Frontal cortex (tissue), 4 donors: ENCODE measurements around the gene STAC2. TPM values are rescaled to one million over a fixed set of nuclear protein-coding genes. Genes with fewer than 3 reads are reported as not detected.

Experiments
- DNase-seq, 2 donors: peaks; one replicate each; pipeline ENCODE4 v3.0.0; 2012; ENCODE audit warnings: low spot score in 2 of 2
- FAIRE-seq: peaks from 2 replicates; lab custom pipeline; 2012; peaks lifted over from hg19 to GRCh38; lab: Jason Lieb, UNC
- total RNA-seq: library from RNA; depleted of rRNA; stranded (reverse); fragments of >200 nt; gene quantifications from one replicate; pipeline ENCODE4 v1.2.3, GENCODE V29; 2014
- donor health status: control.
- donor health status: control.
- donor health status: control.

STAC2 gene
- total RNA-seq, 1 donor from 2014 or later, result under 0.01 TPM

DNA sequence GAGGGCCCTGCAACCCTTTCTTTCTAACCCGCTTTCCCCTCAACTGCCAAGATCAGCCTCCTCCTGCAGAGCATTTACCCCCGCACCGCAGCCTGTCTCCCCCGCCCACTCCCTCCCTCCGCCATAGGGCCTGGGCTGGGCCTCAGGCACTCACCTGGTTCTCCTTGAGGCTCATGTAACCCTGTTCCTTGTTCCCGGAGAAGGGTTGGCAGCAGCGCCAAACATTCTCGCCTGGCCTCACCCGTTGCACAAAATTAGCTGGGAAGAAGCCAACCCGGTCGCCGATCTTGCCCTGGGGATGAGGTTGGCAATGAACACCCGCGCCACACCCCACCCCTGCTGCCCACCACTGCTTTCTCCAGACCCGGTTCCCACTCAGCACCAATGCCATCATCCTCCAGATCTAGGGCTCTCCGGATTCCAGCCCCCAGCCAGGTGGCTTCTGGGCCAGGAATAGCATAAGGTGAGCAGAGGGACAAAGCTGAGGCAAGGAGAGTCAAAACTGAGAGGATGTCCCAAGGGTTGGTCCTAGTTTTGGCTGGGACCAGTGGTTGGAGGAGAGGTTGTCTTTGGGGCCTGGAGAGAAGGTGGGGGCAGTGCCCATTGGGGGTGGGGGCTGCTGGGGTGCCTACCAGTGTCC, 12.8 kb downstream of the STAC2 start:
- no peak for FAIRE-seq
- no peak for DNase-seq

DNA sequence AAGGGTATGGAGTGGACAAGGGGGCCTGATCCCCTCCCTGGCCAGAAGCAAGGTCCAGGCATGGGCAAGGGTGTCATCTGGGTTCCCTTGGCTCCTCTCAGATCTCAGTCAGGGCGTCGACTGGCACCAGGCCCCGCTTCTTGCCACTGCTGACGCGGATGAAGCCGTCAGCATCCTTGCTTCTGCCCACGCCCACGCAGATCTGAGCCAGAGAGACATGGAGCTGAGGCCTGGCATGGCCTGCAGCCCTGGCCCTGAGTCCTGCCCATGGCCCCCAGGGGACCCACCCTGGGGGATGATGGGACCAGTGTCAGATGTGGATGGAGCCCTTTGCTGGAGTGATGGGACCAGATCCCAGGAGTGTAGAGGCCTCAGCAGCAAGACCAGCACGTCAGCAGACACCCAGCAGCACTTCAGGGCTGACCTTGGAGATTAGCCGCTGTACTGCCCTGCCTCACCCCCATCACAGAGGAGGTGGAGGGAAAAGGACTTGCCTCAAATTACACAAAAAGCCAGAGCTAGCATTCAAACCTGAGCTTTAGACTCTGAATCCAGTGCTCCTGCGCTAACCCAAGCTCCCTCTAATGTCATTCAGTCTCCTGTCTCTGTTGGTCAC, 13.4 kb downstream of the STAC2 start:
- FAIRE-seq (no peak), DNase-seq (no peak)

DNA sequence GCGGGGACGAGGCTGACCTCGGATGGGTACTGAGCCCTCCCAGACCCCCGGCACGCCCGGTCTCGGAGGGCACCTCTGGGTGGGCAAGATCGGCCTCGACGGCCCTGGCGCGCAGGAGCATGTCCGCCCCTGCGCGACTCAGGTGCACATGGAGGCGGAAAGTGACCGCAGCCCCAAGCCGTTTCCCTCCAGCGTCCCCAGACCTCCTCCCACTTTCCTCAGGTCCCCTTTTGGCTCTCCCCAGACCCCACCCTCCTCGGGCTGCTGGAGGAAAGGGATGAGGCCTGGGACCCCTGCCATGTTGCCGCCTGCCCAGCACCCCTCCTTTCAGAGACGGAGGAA, 15.7 kb downstream of the STAC2 start:
- no peak for DNase-seq

DNA sequence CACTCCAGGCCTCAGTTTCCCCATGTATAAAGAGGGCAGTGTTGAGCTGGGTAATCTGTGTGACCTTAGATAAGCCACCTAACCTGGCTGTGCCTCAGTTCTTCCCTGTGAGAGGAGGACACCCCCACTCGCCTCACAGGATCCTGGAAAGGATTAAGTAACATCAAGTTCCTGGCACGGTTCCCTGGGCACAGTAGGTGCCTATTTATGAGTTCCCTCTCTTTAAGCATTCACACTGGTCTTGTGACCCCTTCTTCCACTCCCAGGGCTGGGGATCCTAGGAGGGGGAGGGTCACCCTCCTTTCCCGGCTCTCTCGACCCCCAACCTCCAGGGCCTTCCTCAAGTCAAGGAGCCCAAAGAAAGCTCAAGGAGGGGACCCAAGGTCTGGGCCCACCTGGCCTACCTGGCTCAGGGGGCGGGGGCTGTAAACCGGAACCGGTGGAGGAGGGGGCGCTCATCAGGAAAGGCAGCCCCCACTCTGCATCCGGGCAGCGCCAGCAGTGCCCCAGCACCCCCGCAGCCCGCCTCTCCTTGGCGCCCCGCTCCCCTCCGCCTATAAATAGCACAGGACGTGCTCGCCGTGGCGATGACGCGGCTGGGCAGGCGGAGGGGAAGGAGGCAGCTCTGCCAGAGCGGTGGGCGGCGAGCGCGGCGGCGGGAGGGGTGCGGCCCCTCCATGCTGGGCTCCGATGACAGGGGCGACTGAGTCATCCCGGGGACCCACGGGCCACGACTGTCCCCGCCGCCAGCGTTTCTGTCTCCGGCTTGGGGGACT, 16.2 kb downstream of the STAC2 start:
- FAIRE-seq, result no peak
- DNase-seq, result peak in 1 of 2 donors; percentile 77

More for the DNA sequence above, 15.7 kb downstream of the STAC2 start:
- no peak for FAIRE-seq

DNA sequence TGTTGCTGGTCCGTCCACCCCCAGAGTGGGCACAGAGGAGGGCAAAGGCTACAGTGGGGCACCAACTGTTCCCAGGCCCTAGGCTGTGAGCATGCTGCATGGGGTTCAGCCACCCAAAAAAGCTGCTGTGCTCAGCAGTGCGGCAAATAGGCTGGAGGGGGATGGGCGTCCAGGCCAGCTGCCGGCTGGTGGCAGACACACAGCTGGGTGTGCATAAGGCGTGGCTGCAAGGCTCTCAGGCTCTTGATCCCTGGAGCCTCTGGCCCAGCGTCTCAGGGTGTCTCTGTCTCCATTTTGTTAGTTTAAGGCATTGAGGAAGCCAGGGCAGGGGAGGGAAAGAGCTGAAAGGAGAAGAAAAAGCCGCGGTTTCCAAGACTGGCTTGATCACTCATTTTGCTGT, 16.9 kb downstream of the STAC2 start:
- FAIRE-seq (no peak), DNase-seq (no peak)

DNA sequence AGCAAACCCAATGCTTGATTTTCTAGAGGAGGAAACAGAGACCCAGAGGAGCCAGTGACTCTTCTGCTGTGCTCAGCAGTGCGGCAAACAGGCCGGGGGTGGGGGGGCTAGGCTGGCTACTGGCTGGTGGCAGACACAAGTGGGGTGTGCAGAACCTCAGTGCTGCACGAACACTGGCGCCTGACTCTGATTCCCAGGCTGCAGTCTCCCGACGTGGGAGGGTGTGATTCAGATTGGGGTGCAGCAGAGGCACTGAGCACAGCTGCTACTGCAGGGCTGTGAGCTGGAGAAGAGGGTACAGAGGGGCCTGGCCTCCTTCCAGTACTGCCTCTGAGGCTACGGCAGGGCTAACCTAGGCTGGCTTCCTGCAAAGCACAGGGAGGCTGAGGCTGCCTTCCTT, 17.6 kb downstream of the STAC2 start:
- FAIRE-seq (no peak), DNase-seq (no peak)

DNA sequence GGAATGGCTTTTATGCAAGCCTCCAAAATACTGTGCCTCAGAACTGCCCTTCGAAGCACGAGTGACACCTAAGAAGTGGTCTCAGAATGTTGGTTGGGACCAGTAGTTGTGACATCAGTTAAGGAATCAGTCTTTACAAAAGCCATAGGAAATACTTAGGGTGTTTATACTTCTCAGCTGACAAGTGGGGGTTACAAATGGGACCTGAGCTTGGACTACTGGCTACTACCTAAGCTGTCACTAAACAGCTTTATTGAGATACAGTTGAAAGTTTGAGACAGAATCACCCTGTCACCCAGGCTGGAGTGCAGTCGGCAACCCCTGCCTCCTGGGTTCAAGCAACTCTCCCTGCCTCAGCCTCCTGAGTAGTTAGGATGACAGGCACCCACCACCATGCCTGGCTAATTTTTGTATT, 20.6 kb downstream of the STAC2 start:
- no peak for FAIRE-seq

DNA sequence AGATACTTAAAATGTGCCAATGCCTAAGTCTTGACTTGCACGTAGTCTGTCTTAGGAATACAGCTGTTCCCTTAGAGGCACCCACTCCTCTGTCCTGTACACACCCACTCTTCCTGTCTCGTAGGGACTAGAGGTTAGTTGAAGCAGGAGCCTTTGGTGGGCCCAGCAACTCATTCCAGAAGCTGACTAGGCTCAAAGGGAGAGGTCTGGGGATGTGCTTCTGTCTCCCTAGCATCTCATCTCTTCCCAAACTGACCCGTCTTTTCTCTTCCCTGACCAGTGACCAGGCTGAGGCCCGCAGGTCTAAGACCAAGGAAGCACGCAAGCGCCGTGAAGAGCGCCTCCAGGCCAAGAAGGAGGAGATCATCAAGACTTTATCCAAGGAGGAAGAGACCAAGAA, 21.5 kb downstream of the STAC2 start:
- FAIRE-seq (no peak), DNase-seq (no peak)

More for the DNA sequence above, 20.6 kb downstream of the STAC2 start:
- no peak for DNase-seq

DNA sequence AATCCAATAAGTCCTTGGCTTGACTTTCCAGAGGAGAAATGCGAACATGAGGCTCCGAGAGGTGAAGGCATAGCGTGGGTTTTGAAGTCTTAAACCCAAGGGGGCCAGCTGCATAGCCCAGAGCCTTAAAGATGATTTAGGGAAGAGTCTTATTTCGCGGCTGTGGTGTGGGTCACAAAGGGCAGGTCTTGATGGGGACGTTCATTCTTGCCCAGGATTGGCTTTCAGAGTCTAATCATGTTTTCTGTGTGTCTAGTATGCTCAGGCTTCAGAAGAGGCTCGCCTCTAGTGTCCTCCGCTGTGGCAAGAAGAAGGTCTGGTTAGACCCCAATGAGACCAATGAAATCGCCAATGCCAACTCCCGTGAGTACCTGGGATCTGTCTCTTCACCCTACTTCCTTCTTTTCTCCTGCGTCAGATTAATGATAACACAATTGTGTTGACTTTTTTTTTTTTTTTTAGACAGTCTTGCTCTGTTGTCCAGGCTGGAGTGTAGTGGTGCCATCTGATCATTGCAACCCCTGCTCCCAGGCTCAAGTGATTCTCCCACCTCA, 24.7 kb downstream of the STAC2 start:
- no peak for DNase-seq

DNA sequence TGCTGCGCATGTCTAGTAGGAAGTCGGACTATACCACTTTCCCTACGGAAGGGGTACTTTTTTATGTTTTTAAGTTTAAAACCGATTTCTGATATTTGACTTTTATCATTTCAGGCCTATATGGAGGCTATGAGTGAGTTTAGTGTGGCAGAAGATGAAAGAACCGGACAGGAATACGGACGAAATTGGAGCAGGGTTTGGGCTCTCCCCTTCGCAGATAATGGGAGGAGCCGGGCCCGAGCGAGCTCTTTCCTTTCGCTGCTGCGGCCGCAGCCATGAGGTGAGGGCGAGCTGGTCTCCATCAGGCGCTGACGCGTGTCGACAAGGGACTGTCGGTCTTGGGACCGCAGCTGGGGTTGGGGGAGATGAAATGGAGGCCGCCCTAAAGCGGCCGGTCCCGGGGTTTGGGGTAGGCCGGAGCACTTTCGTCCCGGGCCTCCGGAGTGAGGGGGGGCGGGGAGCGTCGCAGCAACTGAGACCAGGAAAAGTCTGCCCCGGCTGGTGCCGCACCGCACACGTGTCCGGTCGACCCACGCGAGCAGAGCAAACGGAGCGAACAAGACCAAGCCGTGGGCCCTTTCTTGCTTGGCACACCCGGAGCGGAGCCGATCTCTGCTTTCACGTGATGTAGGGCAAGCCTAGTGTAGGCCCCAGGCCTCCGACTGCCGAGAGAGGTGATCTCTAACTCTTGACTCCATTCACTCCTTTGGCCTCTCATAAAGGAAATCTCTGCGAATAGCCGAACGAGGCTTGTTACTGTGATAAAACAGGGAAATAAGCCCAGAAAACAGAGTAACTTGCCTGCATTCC, 25.5 kb downstream of the STAC2 start, which contains the start of gene RPL19:
Gene RPL19, plus strand, starts transcription at position 214 of the 810 bp plus-strand sequence. Its CDS starts 62 bp downstream, at position 276.
- DNase-seq, result peak; percentile 86 to 89
- no peak for FAIRE-seq

More for the DNA sequence above, 24.7 kb downstream of the STAC2 start:
- FAIRE-seq, result no peak

DNA sequence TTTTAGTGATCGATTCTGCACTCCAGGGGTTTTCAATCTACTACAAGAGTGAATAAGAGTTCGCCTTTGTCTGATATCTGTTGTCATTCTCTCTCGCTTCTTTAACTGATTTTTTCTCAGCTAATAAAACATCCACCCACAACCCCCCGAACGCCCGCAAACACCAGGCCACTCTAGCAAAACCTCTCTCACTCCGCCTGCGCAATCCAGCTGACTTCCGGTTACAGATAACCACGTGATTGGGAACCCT, 26.0 kb downstream of the STAC2 start:
- FAIRE-seq (peak; percentile 78), DNase-seq (peak; percentile 91 to 94)

DNA sequence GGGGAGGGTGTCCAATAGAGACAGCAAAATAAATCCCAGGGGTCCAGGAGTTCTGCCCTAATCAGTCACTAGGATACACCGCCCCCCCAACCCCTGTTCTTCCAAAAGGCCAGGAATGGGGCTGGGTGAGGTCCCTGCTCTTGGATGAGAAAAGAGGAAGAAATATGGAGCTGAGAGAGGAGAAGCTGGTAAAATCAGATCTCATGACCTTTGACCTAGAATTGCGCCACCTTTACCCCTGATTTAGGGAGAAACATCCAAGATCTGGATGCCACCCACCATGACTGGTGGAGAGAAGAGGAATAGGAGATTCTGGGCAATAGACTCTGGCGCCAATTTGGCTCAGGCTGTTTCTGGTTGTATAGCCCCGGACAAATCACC, 27.6 kb downstream of the STAC2 start:
- no peak for FAIRE-seq

DNA sequence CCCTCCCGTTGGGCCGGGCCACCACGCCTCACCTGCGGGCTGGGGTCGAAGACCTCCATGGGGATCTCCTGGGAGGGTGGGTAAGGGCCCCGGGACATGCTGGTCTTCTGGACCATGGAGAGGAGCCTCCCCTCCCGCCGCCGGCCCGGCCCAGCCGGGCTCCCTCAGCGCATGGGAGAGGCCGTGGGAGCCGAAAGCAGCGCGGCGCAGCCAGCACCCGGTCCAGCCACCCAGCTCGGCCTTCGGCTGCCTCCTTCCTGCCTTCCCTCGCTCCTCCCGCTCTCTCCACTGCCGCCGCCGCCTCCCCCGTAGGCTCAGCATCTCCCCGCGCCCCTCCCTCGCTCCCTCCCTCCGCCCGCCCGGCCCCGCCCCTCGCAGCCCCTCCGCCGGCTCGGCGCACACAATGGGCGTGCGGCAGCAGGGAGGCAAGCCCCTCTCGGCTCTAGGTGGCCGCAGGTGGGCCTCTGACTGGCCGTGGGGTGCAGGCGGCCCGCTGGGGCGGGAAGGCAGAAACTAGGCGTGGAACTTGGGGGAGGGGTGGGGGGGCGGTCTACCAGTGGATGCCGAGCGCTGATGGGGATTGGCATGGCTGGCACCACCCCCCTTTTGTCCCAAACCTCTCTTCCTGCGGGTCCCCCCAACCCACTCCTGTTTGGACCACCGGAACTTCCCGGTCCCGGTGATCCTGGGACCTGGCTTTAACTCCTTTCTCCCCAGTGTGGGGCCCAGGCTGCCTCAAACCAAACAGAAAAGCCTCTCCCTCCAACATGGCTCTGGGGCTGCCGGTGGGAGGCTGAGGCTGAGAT, 28.2 kb downstream of the STAC2 start, which contains the start of gene CACNB1:
Gene CACNB1, minus strand, starts transcription at position 290 of the 806 bp plus-strand sequence. Its CDS starts 174 bp downstream, at position 116.
- no peak for FAIRE-seq
- peak; percentile 81 for DNase-seq

More for the DNA sequence above, 27.6 kb downstream of the STAC2 start:
- no peak for DNase-seq

DNA sequence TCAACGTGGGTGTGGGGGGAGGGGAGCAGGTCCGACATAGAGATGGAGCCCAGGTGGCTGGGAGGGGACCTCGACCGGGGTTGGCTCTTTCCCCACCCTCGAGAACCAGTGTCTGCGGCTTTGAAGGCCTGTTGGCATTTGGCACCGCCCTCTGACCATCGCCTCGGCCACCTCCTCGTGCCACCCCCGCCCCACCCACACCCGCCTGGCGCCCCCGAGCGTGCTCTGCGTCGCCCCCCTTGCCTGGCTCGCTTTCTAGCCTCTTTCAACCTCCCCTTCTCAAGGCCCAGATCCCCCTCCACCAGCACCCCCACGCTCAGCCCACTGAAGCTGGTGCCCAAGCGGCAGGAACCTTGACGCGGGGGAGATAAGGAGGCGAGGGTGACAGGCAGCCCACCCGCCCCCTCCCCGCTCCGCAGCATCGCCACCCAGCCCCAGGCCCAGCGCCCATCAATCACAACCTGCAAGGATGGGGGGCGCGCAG, 28.9 kb downstream of the STAC2 start:
- no peak for FAIRE-seq
- DNase-seq, result no peak

DNA sequence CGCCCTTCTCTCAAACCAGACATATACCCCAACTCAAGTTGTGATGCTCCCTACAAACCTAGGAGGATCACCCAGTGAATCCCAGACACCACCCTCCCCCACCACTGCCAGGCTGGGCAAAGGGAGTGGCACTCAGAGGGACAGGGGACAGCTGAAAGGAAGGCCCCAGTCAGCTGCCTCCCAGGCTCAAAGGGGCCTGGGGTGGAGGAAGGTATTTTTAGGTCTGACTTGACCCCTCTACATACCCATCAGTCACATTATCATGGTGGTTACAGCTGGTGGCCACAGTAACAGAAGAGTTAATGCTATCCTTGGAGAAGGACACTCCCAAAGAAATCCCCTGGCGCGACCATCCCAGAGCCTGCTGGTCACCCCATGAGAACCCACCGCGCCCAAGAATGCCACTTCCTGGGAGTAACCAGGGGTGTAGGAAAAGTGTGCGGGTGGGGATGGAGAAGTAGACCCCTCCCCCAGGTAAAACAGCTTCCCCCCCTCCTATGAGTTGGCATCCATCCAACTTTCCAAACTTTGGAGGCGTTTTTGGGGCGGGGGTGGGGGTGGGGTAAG, 29.4 kb downstream of the STAC2 start:
- FAIRE-seq (no peak), DNase-seq (no peak)

DNA sequence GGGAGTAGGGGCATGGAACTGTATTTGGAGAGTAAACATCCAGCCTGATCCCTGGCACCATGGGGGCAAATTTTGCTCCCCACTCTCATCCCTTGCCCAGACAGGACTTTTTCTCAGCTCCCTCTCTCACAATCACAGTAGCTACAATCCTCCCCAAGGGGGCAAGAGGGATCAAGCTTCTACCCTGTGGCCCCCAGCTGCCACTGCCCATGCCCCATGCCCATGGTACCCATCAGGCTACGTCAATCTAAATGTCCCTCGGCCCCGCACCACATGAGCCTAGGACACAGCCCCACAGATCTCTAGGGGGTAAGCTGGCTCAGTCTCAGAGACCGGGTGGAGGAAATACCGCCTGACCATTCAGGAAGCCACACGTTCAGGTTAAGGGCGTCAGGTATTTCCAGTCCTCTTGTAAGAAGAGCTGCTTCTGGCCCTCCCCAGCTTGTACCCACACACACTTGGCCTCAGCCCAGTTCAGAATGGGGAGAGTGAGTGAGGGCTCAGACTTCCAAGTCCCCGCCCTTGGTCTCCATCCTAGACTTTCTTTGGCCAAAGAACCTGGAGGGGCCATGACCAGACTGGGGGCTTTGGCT, 30.1 kb downstream of the STAC2 start:
- FAIRE-seq (no peak), DNase-seq (no peak)

DNA sequence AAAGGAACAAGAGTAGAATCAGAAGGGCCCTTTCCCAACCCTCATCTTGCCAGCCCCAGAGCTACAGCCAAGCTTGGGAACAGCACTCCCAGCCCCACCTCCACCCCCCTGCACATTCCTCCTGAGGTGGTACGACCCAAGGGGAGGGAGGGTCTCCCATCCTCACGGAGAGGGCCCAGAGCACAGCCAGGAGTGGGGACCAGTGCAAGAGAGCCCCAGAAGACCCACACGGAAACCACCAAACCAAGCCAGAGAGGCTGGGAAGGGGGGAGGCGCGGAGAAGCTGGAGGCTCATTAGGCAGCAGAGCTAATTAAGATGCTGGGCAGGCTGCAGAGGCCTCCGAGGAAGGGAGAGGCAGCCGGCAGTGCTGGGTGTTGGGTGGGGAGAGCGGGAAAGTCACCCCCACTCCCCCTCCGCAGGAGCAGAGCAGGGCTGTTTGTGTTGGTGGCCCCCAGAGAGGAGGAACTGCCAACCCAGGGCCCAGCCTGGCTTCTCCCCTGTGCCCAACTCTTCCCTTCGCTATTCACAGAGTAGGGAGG, 30.7 kb downstream of the STAC2 start:
- DNase-seq (peak; percentile 60 to 68), FAIRE-seq (no peak)
